ENCODE measurements around the gene METTL3.

The METTL3 gene

DNA sequence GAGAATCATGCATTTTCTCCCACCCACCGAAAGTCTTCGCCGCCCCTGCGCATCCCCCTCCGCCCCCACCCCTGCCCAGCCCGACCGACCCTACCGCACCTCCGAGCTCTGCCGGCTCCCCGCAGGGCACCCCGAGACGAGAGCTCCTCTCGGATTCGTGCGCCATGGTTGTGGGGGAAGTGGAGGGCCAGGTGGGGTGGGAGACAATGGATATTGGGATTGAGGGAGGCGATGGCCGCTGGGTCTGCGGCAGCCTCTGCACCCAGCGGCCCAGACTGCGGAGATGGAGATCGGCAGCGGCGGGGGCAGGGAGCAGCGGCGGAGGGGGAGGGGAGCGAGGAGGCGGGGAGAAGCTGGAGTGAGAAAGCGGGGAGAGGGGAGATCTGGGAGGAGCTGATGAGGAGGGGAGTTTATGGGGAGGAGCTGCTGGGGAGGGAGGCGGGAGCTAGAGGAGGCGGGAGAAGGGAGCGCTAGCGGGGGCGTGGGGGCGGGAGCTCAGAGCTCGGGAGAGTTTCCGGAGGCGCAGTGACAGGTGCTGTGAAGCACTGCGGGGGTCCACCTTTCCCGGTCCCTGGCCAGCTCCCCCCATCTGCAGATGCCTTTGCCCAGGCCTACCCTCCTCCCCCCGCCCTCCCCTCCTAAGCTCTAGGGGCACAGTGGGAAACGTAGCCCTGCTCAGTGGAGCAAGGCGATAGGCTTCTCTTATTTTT, 15.0 kb upstream of the METTL3 start, which contains the start of gene SALL2:
TSS of gene SALL2 (minus strand) at position 385 of the 710 bp plus-strand sequence. CDS start at position 166, 219 bp downstream.
- DNase-seq = no peak

DNA sequence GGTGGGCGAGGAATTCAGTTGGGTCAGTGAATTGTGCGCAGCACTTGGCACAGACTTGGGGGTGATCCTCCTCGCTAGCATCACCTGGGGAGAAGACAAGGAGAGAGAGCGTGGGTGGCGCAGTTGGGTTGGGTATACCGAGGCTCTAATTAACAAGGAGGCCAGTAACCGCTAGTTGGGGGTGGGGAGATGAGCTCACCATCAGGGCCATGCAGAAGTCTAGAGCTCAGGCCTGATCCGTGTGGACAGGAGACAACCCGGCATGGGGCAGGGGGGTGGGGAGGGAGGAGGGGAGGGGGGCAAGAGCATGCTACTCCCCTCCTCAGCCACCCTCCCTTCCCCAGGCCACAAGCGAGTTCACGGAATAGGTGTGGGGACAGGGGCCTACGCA, 14.4 kb upstream of the METTL3 start:
- no peak for DNase-seq

DNA sequence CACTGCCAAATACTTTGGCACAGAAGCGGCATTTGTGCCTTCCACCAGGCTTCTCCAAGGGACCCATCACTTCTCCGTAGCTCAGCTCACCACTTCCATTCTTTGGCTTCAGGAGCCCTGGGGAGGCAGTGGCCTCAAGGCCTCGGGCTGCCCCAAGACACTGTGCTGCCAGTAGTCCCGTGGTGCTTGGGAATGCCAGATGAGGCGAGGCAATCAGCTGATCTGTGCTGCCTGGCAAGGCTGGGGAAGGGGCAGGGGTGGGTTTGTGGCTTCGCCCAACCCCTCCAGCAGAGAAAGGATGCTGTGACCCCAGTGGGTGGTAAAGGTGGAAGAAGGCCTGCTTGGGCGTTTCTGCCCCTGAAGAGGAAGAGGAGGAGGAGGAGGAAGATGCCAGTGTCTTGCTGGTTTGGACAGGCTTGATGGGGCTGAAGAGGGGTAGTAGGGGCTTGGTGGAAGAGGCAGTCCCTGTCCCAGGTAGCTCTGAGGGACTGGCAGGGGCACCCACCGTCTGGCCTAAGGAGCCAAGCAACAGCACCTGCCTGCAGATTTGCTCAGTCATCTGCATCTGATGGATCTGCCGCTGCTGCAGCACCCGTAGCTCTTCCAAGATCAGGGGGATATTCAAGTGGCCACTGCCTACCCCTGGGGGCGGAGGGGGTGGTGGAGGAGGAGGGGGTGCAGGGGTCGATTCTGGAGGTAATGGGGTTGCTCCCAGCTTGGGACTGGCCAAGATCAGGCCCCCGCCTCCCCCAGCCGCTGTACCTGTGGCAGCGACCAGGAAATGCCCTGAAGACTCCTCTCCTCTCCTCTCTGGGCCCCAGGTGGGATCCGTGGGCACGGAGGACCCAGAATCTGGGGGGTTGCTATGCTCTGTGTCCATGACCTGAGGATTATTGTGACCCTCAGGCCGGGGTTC, 13.7 kb upstream of the METTL3 start:
- DNase-seq = no peak

DNA sequence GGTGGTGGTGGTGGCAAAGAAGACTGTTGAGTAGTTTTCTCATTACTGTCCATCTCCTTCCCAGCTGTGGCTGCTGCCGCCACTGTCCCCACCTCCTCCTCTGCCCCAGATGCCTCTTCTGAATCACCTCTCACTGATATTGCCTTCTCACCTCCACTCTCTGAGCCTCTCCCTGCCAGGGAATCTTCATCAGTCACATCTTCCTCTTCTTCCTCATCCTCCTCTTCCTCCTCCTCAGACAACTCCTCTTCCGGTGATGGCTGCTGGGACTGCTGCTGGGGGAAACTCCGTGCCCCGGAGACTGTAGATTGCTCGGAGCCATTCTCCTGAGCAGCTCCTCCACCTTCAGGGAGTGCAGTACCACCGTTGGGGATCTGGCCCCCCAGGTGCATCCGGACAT, 12.1 kb upstream of the METTL3 start:
- DNase-seq = no peak

DNA sequence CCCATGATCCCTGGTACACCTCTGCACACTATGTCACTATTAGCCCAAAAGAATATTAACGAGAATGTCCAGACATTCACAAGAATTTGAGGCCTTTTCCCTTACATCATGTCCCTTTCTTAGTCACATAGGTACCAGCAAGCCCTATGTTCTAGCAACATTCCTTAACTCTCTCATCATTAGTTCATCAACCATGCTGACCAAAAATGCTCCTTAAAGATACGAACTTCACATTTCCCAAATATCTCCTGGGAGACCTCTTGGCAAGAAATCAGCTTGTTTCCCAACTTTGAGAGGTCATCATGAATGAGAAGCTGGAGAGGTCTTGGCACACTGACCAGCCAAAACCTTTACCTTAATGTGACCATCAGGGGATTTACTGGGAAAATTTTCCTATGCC, 10.4 kb upstream of the METTL3 start:
- no peak for DNase-seq

DNA sequence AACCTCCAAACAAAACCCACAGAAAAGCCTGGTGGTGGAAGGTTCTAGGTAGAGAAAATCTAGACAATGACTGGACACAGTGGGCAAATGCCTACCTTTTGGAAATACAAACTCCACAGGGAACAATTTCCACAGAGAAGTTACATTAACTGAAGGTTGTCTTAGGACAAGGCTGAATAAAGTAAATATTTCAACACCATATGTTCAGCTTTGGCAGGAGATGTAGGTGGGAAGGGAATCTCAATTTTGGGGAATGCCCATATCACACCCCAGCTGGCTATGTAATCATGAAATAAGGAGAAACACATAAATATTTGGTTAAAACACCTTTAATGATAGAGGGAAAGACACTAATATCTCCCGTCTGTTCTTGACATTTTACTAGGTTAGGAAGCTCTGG, 9.6 kb upstream of the METTL3 start:
- no peak for DNase-seq

DNA sequence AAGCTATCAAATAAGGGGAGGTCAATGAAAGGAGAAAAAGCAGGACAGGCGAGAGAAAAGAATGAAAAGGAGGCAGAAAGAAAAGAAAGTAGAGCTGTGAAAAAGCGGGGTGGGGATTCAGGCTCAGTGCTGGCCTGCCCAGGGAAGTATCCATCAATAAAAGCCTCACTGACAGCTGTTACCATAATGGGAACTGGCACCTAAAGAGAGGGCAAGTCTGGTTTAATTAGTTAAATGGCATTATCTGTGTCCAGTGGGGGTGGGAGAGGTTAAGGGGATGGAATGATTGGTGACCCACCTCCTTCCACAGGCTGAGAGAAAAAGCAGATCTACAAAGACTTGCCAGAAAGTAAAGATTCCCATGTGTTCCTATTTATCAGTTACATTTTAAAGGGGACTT, 7.6 kb upstream of the METTL3 start:
- no peak for DNase-seq

DNA sequence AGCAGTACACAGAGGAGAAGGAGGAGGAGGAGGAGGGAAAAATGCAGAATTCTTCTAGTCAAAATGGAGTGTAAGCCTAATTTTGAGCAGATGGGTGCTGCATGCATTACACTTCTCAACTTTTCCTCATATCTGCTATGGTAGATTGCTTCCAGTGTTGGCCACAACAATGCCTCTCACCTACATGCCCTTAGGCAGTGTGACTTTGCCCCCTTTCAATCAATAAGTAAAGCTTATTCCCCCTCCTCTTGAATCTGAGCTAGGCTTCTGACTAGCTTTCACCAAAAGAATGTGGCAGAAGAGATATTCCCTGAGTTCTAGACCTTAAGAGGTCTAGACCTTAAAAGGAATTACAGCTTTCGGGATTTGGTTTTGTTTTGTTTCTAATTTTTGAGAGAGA, 3.2 kb upstream of the METTL3 start:
- no peak for DNase-seq

DNA sequence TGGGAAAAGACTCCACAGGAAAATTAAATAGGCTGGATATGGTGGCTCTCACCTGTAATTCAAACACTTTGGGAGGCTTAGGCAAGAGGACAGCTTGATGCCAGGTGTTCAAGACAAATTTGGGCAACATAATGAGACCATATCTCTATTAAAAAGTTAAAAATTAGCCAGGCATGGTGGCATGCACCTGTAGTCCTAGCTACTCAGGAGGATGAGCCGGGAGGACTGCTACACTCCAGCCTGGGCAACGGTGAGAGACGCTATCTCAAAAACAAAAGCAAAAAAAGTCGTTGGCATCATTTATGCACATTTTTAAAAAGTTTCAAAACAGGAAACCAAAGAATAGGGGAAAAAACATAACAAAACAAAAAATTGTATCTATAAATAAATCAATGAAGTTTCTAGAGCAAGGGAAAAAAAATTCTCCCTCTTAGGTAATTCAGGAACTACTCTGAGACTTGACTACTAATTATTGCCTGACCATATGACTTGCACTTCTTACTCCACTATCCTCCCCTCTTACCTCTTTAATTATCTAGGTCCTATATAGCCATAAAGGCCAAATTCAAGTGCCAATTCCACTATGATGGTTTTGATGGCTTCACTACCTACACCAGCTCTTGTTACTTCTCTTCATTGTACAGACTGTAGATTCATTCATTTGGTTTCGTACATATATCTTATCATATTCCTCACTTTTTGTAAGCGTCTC, 1.6 kb downstream of the METTL3 start:
- DNase-seq = peak; percentile 11 to 47

DNA sequence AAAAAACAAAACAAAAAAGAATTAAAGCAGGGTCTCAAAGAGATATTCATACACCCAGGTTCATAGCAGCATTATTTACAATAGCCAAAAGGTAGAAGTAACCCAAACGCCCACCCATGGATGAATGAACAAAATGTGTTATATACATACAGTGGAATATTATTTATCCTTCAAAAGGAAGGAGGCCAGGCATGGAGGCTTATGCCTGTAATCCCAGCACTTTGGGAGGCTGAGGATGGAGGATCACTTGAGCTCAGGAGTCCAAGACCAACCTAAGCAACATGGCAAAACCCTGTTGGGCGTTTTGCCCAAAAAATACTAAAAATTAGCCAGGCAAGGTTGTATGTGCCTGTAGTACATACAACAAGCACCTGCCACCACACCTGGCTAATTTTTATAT, 4.6 kb downstream of the METTL3 start:
- no peak for DNase-seq

DNA sequence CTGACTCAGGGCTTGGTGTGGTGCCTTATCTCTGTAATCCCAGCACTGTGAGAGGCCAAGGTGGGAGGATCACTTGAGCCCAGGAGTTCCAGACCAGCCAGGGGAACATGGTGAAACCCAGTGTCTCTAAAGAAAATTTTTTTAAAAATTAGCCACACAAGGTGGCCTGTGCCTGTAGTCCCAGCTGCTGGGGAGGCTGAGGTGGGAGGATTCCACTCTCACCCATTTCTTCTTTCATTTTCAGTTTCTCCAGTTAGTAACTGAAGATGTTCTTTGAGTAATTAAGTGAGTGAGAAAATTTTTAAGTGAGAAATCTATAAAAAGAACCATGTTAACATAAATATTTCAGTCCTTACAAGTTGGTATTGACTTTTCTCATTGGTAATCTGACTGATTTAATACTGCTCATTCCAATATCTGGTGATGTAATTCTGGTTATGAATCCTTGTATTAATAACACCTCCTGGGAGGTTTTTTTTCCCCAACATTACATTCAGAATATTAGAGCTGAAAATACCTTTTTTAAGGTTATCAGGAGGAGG, 6.1 kb downstream of the METTL3 start:
- DNase-seq = no peak

DNA sequence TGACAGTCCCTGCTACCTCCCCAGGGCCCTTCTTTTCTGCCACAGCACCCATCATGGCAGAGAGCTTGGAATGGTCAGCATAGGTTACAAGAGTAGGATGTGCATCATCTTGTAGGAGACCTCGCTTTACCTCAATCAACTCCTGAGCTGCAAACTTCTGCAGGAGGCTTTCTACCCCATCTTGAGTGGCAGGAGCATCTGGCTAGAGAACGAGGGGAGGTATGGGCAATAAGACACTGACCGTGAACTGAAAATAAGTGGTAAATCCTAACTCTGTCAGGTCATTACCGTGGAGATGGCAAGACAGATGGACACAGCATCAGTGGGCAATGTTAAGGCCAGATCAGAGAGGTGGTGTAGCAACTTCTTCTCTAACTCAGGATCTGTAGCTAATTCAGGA, 7.8 kb downstream of the METTL3 start:
- no peak for DNase-seq

DNA sequence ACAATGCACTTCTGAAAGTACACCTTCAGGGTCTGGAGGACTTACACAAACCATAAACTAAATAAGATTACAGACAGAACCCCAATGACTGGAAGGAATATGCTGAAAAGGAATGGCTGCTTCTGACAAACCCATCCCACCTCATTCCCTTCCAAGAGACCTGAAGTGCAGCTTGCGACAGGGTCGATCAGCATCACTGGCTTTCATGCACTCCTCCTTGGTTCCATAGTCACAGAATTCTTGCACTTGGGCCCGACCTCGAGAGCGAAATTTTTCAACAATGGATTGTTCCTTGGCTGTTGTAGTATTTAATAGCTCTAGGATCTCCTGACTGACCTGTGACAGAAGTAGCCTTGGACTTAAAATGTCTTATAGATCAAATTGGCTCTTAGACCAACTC, 9.6 kb downstream of the METTL3 start:
- no peak for DNase-seq

DNA sequence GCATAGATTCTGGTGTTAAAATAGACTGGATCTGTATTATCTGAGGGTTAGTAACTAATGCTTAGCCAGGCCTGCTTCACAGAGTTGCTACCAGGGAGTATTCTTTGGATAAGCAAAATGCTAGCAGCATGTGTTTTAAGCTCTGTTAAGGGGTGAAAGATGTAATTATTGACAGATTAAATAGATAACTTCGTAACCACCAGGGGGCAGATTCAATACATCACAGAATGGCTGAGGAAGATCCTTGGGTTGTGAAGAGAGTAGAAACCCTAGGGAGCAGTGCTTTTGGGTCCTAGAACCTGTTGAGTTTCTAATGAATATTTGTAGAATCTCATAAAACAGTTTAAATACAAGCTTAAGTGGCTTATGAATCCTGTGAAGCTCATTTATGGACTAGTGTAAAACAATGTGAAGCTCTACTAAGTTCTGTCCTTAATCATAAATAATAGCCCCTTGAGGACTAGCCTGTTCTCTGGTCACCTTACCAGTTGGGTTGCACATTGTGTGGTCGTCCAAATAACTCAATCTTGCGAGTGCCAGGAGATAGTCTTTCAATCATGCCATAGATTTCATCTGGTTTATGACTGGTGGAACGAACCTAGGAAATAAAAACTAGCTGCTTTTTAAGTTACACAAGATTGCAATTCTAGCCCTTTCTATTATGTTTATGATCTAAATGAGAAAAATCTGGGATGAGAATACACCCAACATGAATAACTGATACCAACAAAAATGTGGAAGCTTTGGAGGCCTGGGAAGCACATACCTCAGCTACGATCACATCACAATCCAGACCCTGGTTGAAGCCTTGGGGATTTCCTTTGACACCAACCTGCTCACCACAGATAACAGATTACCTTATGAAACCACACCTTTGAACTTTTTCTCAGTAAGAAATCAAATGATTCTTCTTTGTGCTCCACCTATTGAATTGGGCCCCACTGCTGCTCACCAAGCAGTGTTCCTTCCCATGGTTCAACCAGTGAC, 12.3 kb downstream of the METTL3 start:
- DNase-seq = peak; percentile 37 to 63

DNA sequence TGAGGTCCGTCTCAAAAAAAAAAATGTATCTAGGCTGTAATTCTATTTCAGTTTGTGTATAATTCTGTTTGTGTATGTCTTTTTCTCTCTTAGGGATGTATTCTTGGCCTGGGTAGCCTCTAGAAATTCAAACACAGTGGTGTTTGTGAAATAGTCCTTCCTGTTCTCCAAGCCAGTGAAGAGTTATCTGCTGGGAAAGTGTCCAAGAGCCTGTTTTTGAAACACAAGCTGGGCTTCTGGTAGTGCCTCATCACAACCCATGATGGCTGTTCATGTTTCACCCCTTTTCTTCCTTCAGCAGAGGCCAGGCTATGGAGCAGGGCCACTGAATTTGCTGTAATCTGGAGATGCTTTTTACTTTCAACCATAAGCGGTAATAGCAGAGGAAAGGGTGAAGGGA, 14.7 kb downstream of the METTL3 start:
- DNase-seq = no peak

DNA sequence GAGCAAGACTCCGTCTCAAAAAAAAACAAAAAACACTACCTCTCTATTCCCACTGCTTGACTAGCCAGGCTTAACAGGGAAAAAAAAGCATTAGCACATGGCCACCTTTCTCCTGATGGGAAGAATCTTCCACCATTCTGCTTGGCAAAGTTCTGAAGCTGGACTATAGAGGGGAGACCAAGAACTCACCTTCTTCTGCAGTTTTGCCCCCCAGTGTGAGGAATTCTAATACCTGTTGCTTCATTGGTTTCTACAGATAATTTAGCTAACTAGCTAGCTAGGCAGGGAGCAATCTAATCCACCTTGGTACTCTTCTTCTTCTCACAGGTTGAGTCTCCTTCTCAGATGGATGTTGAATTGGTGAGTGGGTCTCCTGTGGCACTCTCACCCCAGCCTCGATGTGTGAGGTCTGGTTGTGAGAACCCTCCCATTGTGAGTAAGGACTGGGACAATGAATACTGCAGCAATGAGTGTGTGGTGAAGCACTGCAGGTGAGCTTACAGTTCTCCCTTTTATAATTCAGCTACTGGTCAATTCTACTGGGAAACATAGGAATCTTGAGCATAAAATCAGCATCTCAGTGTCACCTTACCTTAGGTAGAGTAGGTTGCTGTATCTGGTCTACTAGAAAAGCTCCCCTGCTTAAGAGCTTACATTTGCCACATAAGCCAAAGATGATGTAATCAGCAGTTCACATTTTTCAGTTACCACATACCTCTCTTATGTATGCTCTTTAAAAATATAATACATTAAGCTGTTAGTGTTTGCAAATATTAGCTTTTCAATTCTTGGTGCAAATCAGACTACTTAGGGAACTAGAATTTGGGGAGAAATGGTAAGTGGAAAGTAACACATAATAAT, 16.0 kb downstream of the METTL3 start:
- DNase-seq = no peak

DNA sequence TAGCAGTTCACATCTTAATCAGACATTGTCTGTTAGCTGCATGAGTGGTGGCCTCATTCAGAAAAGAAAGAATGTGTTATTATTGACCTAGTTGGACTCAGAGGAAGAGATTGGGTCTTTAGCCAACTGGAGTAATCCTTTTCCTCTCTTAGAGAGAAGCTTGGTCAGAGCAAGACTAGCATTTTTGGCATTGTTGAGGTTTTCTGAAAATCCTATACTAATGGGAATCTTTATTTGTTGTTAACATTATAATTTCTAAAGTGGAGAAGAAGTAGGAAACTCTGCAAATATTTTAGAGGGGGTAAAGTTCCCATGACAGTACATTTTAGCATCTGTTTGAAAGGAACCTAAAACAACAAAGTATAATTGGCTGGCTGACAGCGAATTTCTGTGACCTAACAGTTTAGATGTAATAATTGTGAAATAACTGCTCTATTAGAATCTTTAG, 24.5 kb downstream of the METTL3 start:
- no peak for DNase-seq

DNA sequence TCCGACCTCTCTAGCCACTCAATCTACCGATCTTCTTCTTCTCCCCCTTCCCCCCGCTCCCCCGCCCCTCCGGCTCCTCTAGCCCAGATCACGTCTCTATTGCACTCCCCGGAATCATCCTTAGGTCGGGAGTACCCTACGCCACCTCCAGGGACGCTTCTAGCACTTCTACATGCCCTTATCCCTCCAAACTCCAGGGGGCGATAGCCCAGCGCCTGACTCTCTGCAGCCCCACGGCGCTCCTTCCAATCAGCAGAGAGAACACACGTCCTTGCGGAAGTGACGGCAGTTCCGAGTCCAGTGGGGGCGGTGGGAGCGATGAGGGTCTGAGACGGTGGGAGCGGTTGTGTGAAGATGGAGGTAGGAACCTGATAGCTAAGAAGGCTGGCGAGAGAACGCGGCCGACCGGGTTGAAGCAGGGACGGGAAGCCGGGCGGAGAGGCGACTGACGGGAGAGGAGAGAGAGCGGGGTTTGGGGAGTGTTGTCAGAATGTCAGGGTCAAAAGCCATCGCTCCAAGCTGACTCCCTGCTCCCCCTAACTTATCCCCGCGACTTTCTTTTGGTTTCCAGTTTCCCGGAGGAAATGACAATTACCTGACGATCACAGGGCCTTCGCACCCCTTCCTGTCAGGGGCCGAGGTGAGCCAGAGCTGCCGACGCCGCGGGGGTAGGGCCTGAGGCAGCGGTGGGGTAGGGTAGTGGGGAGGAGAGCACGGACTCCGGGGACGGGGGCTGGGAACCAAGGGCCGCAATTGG, 34.0 kb downstream of the METTL3 start, which contains the start of the genes RAB2B and TOX4:
TSS of gene RAB2B (minus strand) at position 35 of the 757 bp plus-strand sequence. CDS start 87 bp downstream, outside the sequence.
TSS of gene TOX4 (plus strand) at position 271 of the 757 bp plus-strand sequence. CDS start at position 355, 84 bp downstream.
- peak; percentile 97 to 98 for DNase-seq

DNA sequence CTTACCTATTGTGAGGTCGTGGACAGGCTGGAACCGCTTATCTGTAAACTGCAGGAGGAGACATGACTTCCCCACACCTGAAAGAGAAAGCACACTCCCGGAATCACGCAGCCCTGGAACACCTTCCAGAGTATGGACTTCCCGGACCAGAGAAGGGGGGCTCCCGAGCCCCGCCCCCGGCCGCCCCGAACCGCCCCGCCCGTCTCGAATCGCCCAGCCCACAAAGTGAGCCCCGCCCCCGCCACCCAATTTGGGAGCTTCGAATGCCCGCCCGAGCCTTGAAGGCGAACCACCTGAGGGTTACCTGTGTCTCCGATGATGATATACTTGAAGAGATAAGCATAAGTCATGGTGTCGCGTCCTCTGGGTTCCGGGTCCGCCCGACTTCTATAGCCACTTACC, 34.6 kb downstream of the METTL3 start:
- DNase-seq = peak in 1 of 2 experiments; percentile 46

Measured in AML-193 (cell line).